Right kidney (tissue), 9 donors: Measurements from ENCODE around the gene PRTFDC1.
"Not testable (repeated sequence)": the region's sequence is repeated elsewhere in the genome, so short reads cannot be mapped to it uniquely, and the experiment has no call there.

ENCODE experiments used
- DNase-seq: peaks from one replicate; pipeline ENCODE4 v3.0.0-alpha.2; 2016
- long read RNA-seq, 8 donors: transcript quantifications; one replicate each; lab custom pipeline, GENCODE V29; 2026

The PRTFDC1 gene, protein sequence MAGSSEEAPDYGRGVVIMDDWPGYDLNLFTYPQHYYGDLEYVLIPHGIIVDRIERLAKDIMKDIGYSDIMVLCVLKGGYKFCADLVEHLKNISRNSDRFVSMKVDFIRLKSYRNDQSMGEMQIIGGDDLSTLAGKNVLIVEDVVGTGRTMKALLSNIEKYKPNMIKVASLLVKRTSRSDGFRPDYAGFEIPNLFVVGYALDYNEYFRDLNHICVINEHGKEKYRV
- long read RNA-seq, donor 1, partial matches to known transcripts: 0 of 12 reads
- long read RNA-seq, donor 1, other reads (novel, unspliced or antisense): 9 of 12 reads
- long read RNA-seq, donor 2, partial matches to known transcripts: 0 of 8 reads
- long read RNA-seq, donor 2, other reads (novel, unspliced or antisense): 7 of 8 reads
- long read RNA-seq, donor 3, partial matches to known transcripts: 0 of 8 reads
- long read RNA-seq, donor 3, other reads (novel, unspliced or antisense): 7 of 8 reads
- long read RNA-seq, donor 4, partial matches to known transcripts: 0 of 11 reads
- long read RNA-seq, donor 4, other reads (novel, unspliced or antisense): 9 of 11 reads
- long read RNA-seq, donor 5, partial matches to known transcripts: 0 of 1 reads
- long read RNA-seq, donor 5, other reads (novel, unspliced or antisense): 0 of 1 reads
- long read RNA-seq, donor 6, partial matches to known transcripts: 0 of 1 reads
- long read RNA-seq, donor 6, other reads (novel, unspliced or antisense): 0 of 1 reads
- long read RNA-seq, donor 7, partial matches to known transcripts: 0 of 15 reads
- long read RNA-seq, donor 7, other reads (novel, unspliced or antisense): 9 of 15 reads
- long read RNA-seq, donor 8, partial matches to known transcripts: 0 of 8 reads
- long read RNA-seq, donor 8, other reads (novel, unspliced or antisense): 7 of 8 reads

DNA sequence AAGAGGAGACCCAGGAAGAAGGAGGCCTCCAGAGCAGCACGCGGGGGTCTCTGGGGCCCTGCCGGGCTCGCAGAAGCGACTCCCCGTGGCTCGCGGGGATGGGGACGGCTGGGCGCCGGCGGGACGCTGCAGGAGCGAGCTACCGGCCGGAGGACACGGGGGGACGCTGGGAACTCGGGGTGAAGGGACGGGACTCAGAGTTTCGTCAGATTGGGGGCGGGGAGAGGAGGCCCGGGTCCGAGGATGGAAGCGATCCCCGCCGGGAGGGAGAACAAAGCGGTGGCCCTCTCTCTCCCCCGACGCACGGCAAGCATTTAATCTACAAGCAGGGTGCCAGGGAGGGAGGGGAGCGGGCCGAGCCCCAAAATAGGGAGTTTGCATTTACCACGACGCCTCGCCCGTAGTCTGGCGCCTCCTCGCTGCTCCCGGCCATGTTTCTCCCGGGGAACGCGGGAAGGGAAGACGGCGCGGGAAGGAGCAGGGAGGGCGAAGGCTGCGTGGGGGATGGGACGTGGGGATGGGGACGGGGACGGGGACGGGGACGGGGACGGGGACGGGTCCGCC lies at the start of gene PRTFDC1:
Gene PRTFDC1 (minus strand): TSS at position 464 of the 564 bp plus-strand sequence. CDS start 31 bp downstream, at position 433.
- DNase-seq: peak; percentile 91

DNA sequence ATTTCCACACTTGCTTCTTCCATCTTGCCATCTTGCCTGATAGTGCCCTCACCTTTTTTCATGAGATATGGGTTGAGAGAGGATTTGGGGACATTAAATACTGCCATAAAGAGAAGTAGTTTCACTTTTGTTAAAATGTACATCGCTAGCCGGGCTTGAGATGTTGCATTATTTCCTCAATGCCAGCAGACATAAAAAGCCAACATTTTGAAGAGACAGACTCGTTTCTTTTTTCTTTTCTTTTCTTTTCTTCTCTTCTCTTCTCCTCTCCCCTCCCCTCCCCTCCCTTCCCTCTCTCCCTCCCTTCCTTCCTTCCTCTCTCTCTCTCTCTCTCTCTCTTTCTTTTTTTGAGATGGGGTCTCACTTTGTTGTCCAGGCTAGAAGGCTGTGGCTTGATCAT lies 45.6 kb upstream of the PRTFDC1 start:
- DNase-seq: no peak

DNA sequence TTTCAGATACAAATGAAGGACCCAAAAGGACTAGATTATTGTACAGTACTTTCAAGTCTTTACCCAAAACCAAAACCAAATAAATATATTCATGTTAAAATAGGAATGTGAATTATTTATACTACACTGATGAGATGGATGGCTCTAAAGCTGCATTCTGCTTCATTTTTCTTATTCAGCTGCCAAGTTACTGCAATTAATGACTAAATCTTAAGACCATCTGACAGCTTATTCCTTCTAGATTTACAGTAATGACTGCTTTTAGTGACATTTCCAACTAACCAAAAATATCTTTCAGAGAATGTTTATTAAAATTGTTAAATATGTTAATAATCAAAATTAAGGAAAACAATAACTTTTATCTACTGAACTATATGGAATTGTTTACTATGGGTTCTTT lies 42.7 kb upstream of the PRTFDC1 start:
- no peak for DNase-seq

DNA sequence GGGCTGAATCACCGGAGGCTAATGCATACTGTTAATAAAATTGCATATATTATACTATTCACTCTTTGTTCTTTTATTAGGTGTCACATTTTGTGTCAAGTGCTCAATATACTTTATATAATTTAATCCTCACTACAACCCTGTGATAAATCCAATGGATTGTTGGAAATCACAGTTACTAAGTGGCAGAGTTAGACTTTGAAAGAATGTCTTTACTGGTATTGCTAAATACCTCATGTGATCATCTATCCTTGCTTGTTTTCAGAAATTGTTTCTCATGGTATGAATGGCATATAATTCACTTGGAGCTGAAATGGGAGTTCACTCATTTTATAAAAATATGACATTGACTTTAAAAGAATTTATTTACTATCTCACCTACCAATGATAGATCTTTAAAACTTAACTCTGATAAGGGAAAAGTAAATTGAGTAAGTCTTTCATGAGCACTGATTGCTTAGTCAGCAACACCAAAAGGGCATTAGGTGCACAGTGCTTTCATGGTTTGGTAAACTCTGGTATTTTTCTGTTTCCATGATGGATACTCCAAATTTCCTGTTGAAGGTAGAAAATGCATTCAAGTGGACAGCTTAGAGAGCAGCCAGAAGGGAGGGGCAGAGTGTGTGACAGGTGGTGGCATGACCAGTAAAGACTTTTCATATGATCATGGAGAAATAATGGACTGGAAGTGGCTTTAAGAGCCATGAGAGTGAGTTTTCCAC lies 41.0 kb upstream of the PRTFDC1 start:
- no peak for DNase-seq

DNA sequence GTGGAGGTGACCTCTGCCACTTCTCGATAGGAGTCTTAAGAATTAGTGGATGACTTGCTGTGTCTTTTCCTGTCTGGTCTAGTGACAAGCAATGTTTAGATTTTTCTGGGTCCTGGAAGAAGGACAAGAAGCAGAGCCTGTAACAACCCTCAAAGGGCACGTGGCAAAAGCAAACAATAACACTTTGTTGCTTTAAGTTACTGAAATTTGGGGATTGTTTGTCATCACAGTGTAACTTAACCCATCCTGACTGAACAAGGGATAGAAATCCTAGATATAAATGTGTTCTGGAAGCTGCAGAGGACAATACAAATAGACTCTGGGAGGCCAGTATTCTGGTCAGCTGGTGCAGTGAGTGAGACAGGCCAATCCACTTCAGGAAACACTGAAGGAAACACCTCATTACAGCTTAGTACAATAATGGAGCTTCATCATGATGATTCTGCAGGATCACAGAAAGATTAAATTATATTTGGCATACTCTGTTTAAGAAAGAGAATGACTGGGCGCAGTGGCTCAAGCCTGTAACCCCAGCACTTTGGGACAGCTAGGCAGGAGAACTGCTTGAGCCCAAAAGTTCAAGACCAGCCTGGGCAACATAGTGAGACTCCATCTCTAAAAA lies 40.2 kb upstream of the PRTFDC1 start:
- no peak for DNase-seq

DNA sequence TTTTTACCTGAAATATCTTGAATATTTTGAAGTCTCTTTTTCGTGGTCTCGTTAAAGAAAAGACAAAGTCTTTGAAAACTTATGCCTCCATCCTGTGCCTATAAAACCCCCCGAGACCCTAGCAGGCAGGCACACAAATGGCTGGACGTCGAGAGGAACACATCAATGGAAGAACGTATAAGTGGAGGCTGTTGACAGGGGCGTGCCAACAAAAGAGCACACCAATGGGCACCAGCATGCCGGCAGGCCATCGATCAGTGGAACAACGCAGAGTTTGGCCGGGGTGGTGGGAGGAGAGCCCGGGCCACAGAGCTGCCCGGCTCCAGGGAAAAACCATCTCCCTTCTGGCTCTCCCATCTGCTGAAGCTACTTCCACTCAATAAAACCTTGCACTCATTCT lies 38.9 kb upstream of the PRTFDC1 start:
- DNase-seq: no peak

DNA sequence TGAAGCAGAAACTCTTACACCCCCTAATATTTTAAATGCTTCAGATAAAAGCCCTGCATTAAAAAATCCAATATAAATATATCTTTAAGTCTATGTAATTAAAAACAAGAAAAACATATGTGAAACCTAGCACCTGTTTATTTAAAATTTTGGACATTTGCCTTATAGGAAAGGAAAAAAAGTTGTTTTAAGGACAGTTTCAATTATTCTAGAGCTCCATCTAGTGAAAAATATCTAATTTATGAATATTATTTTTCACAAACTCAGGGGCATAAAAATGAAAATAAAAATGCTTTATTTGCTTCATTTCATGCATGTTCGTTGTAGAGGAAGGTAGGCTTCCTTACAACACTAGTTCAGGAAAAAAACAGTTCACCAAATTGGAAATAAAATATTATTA lies 37.5 kb upstream of the PRTFDC1 start:
- no peak for DNase-seq

DNA sequence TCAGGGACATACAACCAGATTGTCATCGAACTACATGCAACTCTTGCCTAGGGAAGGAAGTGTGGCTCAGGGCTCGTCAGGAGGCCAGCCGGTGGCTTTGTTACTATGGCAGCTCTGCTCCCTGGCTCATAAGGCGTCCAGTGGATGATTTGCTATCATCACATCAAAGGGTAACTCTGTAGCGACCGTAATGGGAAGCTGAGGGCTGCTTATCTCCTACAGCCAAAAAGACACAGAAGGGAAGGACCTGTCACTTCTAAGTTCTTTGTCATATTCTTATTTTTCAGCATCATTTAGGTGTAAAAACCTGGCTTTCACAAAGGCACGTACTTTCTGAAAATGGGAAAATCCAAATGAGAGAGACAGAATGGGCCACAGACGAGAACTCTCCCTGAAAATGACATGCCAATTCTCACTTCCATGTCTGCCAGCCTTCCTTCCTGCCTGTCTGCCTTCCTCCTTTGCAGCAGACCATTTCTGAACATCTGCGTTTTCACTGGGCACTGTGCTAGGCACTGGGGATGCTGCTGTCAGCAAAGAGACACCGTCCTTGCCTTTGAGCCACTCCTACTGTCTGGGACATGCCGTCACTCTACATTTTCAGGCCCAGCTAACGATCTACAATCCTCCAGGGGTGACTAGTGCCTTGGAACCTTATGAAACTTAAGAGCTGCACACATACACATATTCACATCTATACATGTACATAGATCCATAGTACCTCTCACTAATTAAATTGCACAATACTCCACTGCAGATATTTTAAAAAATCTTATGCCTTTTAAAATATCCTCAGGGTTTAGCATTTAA lies 36.6 kb upstream of the PRTFDC1 start:
- no peak for DNase-seq

DNA sequence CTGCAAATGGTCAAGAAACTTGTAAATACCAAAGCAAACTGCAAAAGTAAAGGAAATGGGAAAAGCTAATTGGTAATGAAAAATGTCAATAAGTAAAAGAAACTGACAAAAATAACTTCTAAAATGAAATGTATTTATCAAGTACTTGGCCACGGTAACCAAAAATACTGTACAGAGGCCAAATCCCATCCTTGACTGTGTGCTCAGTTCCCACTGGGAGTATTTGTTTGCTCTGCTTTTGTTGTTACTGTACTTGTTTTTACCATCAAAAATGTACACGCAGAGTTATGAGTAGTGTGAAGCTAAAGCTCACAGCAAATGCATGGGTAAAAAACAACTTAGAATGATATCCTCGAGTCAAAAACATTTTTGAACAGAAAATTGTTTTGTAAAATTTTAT lies 32.5 kb upstream of the PRTFDC1 start:
- DNase-seq: no peak

DNA sequence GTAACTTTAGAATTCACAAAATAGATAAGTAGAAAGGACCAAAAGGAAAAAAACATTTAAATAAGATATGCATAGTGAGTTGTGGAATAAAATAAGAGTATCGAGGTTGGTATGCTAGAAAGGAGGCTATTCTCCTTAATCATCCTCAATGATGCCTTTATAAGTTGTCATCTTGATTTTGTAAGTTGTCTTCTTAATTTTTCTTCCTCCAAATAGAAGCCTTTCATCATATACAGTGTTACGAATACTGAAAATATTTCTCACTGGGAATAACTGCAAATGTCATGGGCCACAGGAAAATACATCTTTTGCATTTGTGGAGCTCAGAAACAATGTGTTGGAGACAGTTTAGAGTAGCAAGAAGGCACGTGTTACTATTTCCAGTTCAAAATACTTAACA lies 31.5 kb upstream of the PRTFDC1 start:
- no peak for DNase-seq

DNA sequence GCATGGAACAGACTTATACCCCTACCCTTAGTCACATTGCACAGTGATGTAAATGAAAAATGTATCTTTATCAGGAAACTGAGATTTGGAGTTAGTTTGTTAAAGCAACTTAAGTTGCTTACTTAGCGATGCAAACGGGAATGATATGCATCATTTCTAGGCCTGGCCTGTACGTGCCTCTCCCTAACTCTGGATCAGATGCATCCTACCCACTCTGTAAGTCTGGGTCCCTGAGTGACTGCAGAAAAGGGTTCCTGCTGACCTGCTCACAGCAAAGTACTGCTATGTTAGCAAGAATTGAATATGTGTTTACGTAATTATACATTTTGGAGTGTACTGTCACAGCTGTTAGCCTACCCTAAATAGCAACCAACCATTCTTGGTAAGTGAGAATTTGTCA lies 30.7 kb upstream of the PRTFDC1 start:
- no peak for DNase-seq

DNA sequence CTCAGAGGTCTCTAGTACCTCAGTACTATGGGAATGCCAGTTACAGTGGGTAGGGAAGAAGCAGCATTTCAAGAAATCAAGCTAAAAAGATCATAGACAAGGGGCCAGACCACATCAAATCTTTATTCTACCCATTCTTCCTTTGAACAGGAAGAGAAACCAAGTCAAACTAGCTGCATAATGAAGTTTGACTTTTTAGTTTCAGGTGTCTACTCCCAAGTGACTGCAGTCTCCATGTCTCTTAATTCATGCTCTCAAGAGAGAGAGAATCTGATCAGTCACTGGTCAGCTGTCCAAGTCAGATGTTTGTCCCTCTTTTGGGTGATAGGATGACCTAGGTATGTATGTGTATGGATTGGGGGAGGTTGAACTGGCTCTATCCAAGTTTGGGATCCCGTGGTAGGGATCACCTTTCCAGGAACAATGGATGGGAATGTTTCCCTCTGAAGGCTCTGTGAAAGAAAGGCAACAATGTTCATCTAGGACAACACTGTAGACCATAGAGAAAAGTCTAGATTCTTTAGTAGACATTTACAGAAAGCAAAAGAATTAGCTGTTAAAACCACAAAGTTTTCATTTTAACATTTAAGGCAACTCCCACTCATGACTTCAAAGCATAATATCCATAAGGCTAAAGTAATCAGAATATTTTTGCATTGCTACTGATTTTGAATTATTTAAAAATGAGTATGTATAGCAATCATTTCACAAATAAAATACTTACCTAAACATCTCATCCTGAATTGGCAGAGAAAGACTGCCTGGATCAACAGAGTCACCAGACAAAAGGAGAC lies 30.1 kb upstream of the PRTFDC1 start:
- DNase-seq: no peak

DNA sequence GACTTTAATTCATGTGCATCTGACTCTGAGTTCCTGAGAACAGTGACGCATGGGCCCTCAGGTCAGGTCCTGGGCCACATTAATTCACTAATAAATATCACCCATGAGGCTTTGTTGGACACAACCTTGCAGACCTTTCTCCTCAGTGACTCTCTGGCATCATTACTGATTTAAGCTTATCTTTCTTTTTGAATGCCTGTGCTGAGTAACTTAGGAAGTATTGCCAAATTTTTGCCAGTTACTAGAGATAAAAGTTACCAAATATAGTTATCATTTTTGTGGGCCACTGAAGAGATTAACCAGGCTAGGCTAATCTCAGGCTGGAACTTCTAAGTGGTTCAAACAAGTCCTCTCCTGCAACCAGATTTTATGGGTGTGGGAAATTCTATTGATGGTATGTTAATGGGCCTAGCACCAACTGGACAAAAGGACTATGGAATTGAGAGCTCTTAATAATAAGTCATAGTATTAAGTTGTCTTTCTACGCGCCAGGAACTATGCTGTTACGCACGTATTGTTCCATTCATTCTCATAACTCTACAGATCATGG lies 28.8 kb upstream of the PRTFDC1 start:
- no peak for DNase-seq

DNA sequence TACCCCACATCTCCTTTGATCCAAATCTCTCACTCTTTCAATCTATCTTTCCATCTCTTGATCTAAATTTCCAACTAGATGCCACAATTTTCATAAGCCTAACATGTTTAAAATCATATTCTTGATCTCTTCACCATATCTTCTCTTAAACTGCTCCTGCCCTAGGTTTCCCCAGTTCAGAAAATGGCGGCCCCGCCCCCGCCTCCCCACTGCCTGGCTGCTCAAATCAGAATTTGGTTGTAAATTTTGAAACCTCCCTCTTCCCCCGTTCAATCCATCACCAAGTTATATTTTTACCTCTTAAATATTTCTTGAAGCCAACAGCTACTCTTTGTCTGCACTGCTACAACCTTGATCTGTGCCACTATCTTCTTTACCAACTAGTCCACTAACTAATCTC lies 27.3 kb upstream of the PRTFDC1 start:
- DNase-seq: no peak

DNA sequence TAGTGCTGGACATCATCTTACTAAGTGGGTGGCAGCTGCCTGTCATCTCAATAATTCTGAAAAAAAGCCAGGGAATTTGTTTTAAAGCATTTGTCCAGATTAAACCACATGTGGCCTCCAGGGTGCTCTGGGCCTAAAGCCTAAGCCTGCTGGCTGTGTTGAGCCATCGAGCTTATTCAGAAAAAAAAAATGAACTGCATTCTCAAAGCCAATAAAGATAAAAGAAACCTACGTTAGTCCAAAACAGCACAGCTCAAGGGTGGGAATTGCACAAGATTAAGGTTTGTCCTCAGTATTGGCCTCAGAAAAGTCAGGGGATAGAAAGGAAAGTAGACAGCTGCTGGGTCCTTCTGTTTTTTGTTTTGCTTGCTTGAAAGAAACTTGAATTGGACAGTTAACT lies 22.6 kb upstream of the PRTFDC1 start:
- DNase-seq: no peak

DNA sequence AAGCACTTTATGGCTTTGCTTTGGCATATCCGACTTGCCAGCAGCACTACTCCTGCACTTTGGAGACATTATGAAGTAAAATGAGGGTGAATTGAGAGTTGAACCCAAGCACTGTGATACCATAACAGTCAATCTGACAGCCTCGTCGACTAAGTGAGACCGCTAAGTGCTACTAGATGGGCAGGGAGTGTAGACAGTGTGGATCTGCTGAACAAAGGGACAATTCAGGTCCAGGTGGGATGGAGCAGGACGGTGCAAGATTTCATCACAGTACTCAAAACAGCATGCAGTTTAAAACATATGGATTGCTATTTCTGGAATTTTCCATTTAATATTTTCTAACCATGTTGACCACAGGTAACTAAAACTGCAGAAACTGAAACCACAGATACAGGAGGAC lies 20.8 kb upstream of the PRTFDC1 start:
- no peak for DNase-seq

DNA sequence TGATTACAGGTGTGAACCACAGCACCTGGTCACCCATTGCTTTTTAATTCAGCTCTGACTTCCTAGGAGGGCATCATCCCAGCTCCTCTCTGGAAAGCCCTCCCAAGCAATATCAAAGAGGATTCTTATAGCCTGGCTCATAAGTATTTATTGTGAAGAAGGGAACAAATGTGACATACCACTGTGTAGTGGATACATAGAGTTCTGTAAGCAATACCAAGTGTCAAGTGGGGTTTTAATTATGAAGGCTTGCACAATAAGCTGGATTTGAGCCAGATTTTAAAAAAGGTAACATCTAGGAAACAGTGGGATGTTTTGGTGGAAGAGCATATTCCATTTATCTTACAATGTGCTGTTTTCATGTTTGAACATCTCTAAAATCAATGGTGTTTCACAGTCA lies 19.0 kb upstream of the PRTFDC1 start:
- DNase-seq: no peak

DNA sequence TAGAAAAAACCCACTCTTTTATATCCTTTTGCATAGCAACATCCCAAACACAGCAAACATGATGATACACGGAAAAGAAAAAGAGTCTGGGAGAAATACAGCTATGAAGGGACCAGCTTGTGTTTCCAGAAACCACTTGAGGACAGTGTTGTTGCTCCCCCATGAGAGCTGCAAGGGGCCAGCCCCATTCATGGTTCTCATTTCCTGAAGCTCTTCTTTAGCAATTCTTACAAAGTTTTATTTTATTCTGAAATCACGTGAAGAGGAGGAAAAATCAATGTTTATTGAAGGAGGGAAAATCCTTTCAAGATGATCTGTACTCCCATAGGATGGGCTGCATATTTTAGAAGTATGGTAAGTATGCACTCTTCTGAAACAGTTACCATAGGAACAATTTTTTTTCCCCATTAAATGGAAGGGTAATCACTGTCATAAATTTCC lies 17.5 kb upstream of the PRTFDC1 start:
- DNase-seq: no peak

DNA sequence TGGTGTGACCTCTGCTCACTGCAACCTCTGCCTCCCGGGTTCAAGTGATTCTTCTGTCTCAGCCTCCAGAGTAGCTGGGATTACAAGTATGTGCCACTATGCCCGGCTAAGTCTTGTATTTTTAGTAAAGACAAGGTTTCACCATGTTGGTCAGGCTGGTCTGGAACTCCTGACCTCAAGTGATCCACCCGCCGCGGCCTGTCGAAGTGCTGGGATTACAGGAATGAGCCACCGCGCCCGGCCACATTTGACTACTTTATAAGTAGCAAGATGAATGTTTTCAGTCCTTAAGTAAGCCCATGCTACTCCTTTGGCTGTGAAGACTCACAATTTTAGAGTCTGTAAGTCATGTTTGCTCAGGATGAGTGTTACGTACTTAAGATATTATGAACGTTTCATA lies 16.5 kb upstream of the PRTFDC1 start:
- not testable (repeated sequence) for DNase-seq

DNA sequence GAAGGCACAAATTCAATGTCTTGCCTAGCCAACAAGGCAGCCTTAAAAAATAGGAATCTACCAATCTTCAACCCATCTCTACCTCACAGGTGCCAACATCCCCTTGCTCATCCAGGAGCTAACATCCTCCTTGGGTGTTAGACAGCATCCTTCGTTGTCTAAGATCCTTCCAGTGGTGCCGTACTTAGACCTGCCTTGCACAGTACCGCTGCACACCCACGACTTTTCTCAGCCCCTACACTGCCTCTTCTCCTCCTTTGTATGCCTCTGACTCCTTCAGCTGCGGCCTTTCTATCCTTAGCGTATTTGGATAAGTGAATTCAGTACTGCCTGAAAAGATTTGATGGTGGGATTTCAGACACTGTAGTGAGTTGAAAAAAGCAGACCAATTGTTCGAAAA lies 15.9 kb upstream of the PRTFDC1 start:
- no peak for DNase-seq
